K562 (cell line): ENCODE data around the gene TMC1. TPM values are rescaled to one million over a fixed set of nuclear protein-coding genes. Genes with fewer than 3 reads are reported as not detected.

Source experiments
- BACH1 ChIP-seq: fragments of 200-800 bp; sonication (Bioruptor generic); IDR thresholded peaks from 2 replicates; pipeline ENCODE4 v1.6.1; 2016; ENCODE audit warnings: missing genetic modification characterization, missing compliant biosample characterization
- C11orf30 ChIP-seq: fragments of 450-650 bp; IDR thresholded peaks from 2 replicates; pipeline ENCODE4 v1.6.1; 2016; ENCODE audit warnings: low read depth, mild to moderate bottlenecking
- E2F3 ChIP-seq: fragments of 250-450 bp; sonication (Bioruptor Pico); IDR thresholded peaks from 2 replicates; pipeline ENCODE4 v1.4.0; 2020; ENCODE audit warnings: mild to moderate bottlenecking
- EZH2 ChIP-seq: IDR thresholded peaks from 2 replicates; pipeline ENCODE4 v1.6.1; 2012; ENCODE audit warnings: low read depth, mild to moderate bottlenecking, inconsistent platforms, low read length, borderline replicate concordance
- HMG20A ChIP-seq: fragments of 450-650 bp; formaldehyde crosslinking; conservative IDR thresholded peaks from 2 replicates; pipeline ENCODE4 v1.4.0; 2020; ENCODE audit warnings: mild to moderate bottlenecking, mixed read lengths
- MAZ ChIP-seq, 2 experiments: fragments of 450-650 bp in 1 of 2; sonication (generic) in 1 of 2; formaldehyde crosslinking; IDR thresholded peaks in 1 of 2; conservative IDR thresholded peaks in 1 of 2; 2 replicates each; pipeline versions ENCODE4 v1.4.0 to v1.5.0; 2020; ENCODE audit warnings: mild to moderate bottlenecking in 1 of 2, missing genetic modification reagents in 1 of 2
- MTA2 ChIP-seq: fragments of 450-650 bp; IDR thresholded peaks from 2 replicates; pipeline ENCODE4 v1.6.1; 2016; ENCODE audit warnings: low read depth
- NFXL1 ChIP-seq: fragments of 450-650 bp; formaldehyde crosslinking; IDR thresholded peaks from 2 replicates; pipeline ENCODE4 v1.4.0; 2021; ENCODE audit warnings: mild to moderate bottlenecking
- NR2C1 ChIP-seq, 2 experiments: fragments of 450-650 bp; IDR thresholded peaks; 2 replicates each; pipeline ENCODE4 v1.6.1; 2017; ENCODE audit warnings: mild to moderate bottlenecking in 2 of 2, antibody characterized with exemption in 1 of 2, inconsistent platforms in 1 of 2, missing compliant biosample characterization in 1 of 2, missing genetic modification characterization in 1 of 2
- SLC30A9 ChIP-seq: fragments of 250-450 bp; sonication (Bioruptor Pico); IDR thresholded peaks from 2 replicates; pipeline ENCODE4 v1.8.0; 2022; ENCODE audit warnings: mild to moderate bottlenecking, moderate library complexity
- YBX1 ChIP-seq: fragments of 450-650 bp; IDR thresholded peaks from 2 replicates; pipeline ENCODE4 v1.7.1; 2016; ENCODE audit warnings: mild to moderate bottlenecking
- ZNF224 ChIP-seq: sonication (generic); formaldehyde crosslinking; IDR thresholded peaks from 2 replicates; pipeline ENCODE4 v1.8.0; 2022; ENCODE audit warnings: mild to moderate bottlenecking, missing genetic modification reagents
- ZNF586 ChIP-seq: fragments of 450-650 bp; formaldehyde crosslinking; conservative IDR thresholded peaks from 2 replicates; pipeline ENCODE4 v1.4.0; 2020; ENCODE audit warnings: mild to moderate bottlenecking, moderate library complexity
- polyA plus RNA-seq, 8 experiments: library from polyadenylated mRNA; depleted of rRNA in 4 of 8; stranded (reverse) in 5 of 8; unstranded in 3 of 8; fragments of >200 nt; fragmentation: Nextera tagmentation in 2 of 8; fragmentation: Illumina TruSeq in 1 of 8; extraction: Ambion mirVana in 2 of 8; extraction: Trizol in 1 of 8; gene quantifications; 2 replicates each; pipeline versions ENCODE4 v1.2.1 to v1.2.3, GENCODE V29; 2011 to 2014; ENCODE audit warnings: inconsistent platforms in 1 of 8, missing spikeins in 1 of 8
- total RNA-seq, 7 experiments: library from RNA; depleted of rRNA in 6 of 7; stranded (reverse); fragments of >200 nt in 6 of 7; fragmentation: Illumina TruSeq in 2 of 7; extraction: Trizol in 2 of 7; gene quantifications; 2 replicates each; pipeline versions ENCODE4 v1.2.1 to v1.2.3, GENCODE V29; 2011 to 2021; ENCODE audit warnings: low replicate concordance in 1 of 7
- TF ChIP-seq, protein P1 (sequence below): sonication (generic); formaldehyde crosslinking; IDR thresholded peaks from 2 replicates; pipeline ENCODE4 v1.8.1; 2023; ENCODE audit warnings: missing genetic modification reagents, mild to moderate bottlenecking, borderline replicate concordance
- TF ChIP-seq, protein P2 (sequence below), 2 experiments: fragments of 450-650 bp in 1 of 2; sonication (generic) in 1 of 2; formaldehyde crosslinking; conservative IDR thresholded peaks; 2 replicates each; pipeline versions ENCODE4 v1.4.0 to v1.8.1; 2020 to 2022; ENCODE audit warnings: mild to moderate bottlenecking in 1 of 2, missing genetic modification reagents in 1 of 2
- TF ChIP-seq, protein P3 (sequence below): fragments of 250-450 bp; sonication (Bioruptor Pico); IDR thresholded peaks from 2 replicates; pipeline ENCODE4 v1.8.0; 2021; ENCODE audit warnings: moderate library complexity, mild to moderate bottlenecking, inconsistent platforms
- TF ChIP-seq, protein P4 (sequence below): fragments of 450-650 bp; conservative IDR thresholded peaks from 2 replicates; pipeline ENCODE4 v1.6.1; 2016; ENCODE audit warnings: missing genetic modification characterization, low read depth, mild to moderate bottlenecking, control low read depth, missing compliant biosample characterization

The TMC1 gene
- total and polyA plus RNA-seq, 9 of the 15 experiments (the other 6 are each of a cell fraction or from before 2014, with no cell fraction given), result 0.10 to 0.15 TPM; not detected in 7

DNA sequence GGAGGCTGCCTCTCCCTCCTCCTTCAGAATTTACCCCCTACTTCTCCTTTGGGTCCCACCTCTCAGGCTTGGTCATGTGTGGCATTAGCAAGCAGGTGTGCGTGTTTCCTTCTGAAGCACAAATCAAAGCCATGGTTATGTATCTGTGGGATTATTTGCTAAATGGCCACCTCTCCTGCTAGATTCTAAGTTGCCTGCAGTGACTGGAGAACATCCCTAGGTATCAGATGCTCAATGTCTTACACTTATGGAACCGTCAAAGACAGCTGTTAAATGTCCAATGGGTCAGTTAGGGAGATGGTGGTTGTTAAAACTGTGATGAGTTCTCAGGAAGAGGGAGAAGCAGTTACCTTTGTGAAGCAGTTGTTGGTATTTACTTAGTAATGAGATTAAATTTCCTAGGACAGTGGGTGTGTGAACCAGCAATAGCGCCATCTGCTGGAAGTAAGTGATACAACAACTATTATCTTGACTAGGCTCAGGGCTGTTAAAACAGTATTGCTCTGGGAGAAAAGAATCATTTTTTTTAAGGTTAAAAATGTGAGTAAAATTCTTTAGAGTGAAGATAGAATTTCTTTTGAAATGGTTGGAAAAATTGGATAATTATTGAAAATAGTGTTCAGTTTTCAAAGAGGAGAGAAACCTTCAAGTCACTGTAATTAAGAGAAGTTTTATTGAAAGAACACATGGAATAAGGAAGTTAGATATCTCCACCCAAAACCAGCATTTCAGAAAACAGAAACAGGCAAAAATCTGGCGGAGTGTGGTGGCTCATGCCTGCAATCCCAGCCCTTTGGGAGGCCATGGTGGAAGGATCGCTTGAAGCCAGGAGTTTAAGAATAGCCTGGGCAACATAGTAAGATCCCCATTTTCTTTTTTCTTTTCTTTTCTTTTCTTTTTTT, 71.3 kb downstream of the TMC1 start (continued):
- TF ChIP-seq, protein P1, sequence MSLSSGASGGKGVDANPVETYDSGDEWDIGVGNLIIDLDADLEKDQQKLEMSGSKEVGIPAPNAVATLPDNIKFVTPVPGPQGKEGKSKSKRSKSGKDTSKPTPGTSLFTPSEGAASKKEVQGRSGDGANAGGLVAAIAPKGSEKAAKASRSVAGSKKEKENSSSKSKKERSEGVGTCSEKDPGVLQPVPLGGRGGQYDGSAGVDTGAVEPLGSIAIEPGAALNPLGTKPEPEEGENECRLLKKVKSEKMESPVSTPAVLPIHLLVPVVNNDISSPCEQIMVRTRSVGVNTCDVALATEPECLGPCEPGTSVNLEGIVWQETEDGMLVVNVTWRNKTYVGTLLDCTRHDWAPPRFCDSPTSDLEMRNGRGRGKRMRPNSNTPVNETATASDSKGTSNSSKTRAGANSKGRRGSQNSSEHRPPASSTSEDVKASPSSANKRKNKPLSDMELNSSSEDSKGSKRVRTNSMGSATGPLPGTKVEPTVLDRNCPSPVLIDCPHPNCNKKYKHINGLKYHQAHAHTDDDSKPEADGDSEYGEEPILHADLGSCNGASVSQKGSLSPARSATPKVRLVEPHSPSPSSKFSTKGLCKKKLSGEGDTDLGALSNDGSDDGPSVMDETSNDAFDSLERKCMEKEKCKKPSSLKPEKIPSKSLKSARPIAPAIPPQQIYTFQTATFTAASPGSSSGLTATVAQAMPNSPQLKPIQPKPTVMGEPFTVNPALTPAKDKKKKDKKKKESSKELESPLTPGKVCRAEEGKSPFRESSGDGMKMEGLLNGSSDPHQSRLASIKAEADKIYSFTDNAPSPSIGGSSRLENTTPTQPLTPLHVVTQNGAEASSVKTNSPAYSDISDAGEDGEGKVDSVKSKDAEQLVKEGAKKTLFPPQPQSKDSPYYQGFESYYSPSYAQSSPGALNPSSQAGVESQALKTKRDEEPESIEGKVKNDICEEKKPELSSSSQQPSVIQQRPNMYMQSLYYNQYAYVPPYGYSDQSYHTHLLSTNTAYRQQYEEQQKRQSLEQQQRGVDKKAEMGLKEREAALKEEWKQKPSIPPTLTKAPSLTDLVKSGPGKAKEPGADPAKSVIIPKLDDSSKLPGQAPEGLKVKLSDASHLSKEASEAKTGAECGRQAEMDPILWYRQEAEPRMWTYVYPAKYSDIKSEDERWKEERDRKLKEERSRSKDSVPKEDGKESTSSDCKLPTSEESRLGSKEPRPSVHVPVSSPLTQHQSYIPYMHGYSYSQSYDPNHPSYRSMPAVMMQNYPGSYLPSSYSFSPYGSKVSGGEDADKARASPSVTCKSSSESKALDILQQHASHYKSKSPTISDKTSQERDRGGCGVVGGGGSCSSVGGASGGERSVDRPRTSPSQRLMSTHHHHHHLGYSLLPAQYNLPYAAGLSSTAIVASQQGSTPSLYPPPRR (CRISPR knock-in tag), result no peak
- TF ChIP-seq EZH2, result no peak
- TF ChIP-seq ZNF586 (CRISPR knock-in tag), result no peak
- no peak for TF ChIP-seq NFXL1 (CRISPR knock-in tag)
- TF ChIP-seq E2F3 (CRISPR knock-in tag), result no peak
- TF ChIP-seq NR2C1 (IDR thresholded peaks at IDR 0.05), result no peak
- TF ChIP-seq NR2C1 (tag; IDR thresholded peaks at IDR 0.05), result no peak
- TF ChIP-seq MAZ (CRISPR knock-in tag; conservative IDR thresholded peaks at IDR 0.05 in 1 of 2, IDR thresholded peaks at IDR 0.05 in 1 of 2), result no peak
- no peak for TF ChIP-seq SLC30A9 (CRISPR knock-in tag)
- TF ChIP-seq MTA2, result no peak
- TF ChIP-seq BACH1 (tag), result no peak
- no peak for TF ChIP-seq HMG20A
- no peak for TF ChIP-seq C11orf30
- TF ChIP-seq, protein P2, sequence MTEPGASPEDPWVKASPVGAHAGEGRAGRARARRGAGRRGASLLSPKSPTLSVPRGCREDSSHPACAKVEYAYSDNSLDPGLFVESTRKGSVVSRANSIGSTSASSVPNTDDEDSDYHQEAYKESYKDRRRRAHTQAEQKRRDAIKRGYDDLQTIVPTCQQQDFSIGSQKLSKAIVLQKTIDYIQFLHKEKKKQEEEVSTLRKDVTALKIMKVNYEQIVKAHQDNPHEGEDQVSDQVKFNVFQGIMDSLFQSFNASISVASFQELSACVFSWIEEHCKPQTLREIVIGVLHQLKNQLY (CRISPR knock-in tag; conservative IDR thresholded peaks at IDR 0.05), result no peak
- no peak for TF ChIP-seq ZNF224 (CRISPR knock-in tag)
- no peak for TF ChIP-seq YBX1
- TF ChIP-seq, protein P3, sequence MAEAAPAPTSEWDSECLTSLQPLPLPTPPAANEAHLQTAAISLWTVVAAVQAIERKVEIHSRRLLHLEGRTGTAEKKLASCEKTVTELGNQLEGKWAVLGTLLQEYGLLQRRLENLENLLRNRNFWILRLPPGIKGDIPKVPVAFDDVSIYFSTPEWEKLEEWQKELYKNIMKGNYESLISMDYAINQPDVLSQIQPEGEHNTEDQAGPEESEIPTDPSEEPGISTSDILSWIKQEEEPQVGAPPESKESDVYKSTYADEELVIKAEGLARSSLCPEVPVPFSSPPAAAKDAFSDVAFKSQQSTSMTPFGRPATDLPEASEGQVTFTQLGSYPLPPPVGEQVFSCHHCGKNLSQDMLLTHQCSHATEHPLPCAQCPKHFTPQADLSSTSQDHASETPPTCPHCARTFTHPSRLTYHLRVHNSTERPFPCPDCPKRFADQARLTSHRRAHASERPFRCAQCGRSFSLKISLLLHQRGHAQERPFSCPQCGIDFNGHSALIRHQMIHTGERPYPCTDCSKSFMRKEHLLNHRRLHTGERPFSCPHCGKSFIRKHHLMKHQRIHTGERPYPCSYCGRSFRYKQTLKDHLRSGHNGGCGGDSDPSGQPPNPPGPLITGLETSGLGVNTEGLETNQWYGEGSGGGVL (CRISPR knock-in tag), result no peak
- TF ChIP-seq, protein P4, sequence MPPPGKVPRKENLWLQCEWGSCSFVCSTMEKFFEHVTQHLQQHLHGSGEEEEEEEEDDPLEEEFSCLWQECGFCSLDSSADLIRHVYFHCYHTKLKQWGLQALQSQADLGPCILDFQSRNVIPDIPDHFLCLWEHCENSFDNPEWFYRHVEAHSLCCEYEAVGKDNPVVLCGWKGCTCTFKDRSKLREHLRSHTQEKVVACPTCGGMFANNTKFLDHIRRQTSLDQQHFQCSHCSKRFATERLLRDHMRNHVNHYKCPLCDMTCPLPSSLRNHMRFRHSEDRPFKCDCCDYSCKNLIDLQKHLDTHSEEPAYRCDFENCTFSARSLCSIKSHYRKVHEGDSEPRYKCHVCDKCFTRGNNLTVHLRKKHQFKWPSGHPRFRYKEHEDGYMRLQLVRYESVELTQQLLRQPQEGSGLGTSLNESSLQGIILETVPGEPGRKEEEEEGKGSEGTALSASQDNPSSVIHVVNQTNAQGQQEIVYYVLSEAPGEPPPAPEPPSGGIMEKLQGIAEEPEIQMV, result no peak
